ENCODE results near the gene BTD. TPM values are rescaled to one million over a fixed set of nuclear protein-coding genes. Genes with fewer than 3 reads are reported as not detected.

The BTD gene
- total and polyA plus RNA-seq, 2 donors (not counting 3 experiments of a cell fraction or from before 2014, with no cell fraction given): 20.3 to 32.2 TPM

DNA sequence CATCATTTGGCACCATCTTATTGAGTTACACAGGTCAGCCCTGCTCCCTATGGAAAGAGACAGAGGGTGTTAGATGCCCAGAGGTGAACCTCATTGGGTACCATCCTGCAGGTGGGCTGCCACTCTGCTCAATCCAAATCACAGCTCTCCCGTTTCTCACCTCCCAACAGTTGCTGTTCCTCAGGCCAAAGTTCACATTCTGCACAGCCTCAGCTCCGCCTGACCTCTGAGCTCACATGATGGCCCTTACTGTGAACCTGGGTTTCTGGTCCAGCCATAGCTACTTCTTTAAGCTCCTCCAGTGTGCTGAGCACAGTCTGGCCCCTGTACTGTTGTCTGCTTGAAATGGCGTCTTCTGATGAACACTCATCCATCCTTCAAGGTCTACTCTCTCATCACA is 47.8 kb downstream of the BTD start:
- H3K4me2 ChIP-seq (ENCODE audit: insufficient read depth, low read length): no peak overlapping the region
- no peak overlapping the region for H2AFZ ChIP-seq (ENCODE audit: low read depth, low read length)
- no peaks in the 10 kb centered on the region for H3K9me1 ChIP-seq (replicated peaks; ENCODE audit: control insufficient read depth, extremely low read depth, insufficient read depth, low read length)
- no peaks in the 10 kb centered on the region for H3K9me3 ChIP-seq (replicated peaks; ENCODE audit: control insufficient read depth, insufficient read depth, low read length)
- CTCF ChIA-PET: interaction anchor here (0.9 to 1.1 kb wide), 2 partner anchors 13 to 18 kb away, joined by 3 read pairs; no protein-coding TSS in a partner anchor
- H3K4me1 ChIP-seq (ENCODE audit: control insufficient read depth, extremely low read depth, insufficient read depth, low read length): peaks cover 44% of the 10 kb centered on the region
- H3K27ac ChIP-seq (ENCODE audit: insufficient read depth, low read depth, low read length): no peak overlapping the region
- POLR2A ChIA-PET: no interaction called here
- no peaks in the 10 kb centered on the region for H3K36me3 ChIP-seq (ENCODE audit: control insufficient read depth in 2 of 2, extremely low read depth in 1 of 2, insufficient read depth in 2 of 2, low read length in 2 of 2)
- intact Hi-C loops (cut with micrococcal nuclease) (no loop called here), dilution Hi-C loops (cut with MboI; ENCODE audit: extremely low pct_ligation_motif_present, low sequenced_read_pairs) (loop anchor here (25.0 kb wide), 1 partner anchor 413 kb away; no protein-coding TSS in a partner anchor)
- no peaks in the 10 kb centered on the region for H4K20me1 ChIP-seq (replicated peaks; ENCODE audit: control insufficient read depth, extremely low read depth, insufficient read depth, low read length)
- TF ChIP-seq EZH2 (IDR thresholded peaks at IDR 0.05; ENCODE audit: borderline replicate concordance, low read depth, low read length, severe bottlenecking): no peak
- TF ChIP-seq, protein P1, sequence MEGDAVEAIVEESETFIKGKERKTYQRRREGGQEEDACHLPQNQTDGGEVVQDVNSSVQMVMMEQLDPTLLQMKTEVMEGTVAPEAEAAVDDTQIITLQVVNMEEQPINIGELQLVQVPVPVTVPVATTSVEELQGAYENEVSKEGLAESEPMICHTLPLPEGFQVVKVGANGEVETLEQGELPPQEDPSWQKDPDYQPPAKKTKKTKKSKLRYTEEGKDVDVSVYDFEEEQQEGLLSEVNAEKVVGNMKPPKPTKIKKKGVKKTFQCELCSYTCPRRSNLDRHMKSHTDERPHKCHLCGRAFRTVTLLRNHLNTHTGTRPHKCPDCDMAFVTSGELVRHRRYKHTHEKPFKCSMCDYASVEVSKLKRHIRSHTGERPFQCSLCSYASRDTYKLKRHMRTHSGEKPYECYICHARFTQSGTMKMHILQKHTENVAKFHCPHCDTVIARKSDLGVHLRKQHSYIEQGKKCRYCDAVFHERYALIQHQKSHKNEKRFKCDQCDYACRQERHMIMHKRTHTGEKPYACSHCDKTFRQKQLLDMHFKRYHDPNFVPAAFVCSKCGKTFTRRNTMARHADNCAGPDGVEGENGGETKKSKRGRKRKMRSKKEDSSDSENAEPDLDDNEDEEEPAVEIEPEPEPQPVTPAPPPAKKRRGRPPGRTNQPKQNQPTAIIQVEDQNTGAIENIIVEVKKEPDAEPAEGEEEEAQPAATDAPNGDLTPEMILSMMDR (IDR thresholded peaks at IDR 0.05; ENCODE audit: extremely low read depth in 1 of 2, insufficient read depth in 1 of 2, low read depth in 1 of 2, low read length in 2 of 2): no peak
- TF ChIP-seq, protein P2, sequence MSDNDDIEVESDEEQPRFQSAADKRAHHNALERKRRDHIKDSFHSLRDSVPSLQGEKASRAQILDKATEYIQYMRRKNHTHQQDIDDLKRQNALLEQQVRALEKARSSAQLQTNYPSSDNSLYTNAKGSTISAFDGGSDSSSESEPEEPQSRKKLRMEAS (IDR thresholded peaks at IDR 0.05; ENCODE audit: insufficient read depth, insufficient read length): no peak
- no peak for TF ChIP-seq POLR2A (IDR thresholded peaks at IDR 0.05; ENCODE audit: low read depth, low read length)
- TF ChIP-seq FOS (IDR thresholded peaks at IDR 0.05; ENCODE audit: borderline replicate concordance, insufficient read depth, low read length): no peak
- TF ChIP-seq MYC (IDR thresholded peaks at IDR 0.05; ENCODE audit: low read depth, low read length): no peak
- TF ChIP-seq JUN (IDR thresholded peaks at IDR 0.05; ENCODE audit: borderline replicate concordance, insufficient read depth, insufficient read length, low read depth): no peak
- no peak for TF ChIP-seq GATA2 (IDR thresholded peaks at IDR 0.05; ENCODE audit: insufficient read depth, insufficient read length, low read depth, low read length)
- no peak for TF ChIP-seq POLR2AphosphoS5 (IDR thresholded peaks at IDR 0.05; ENCODE audit: insufficient read depth, low read depth, low read length)
- BruUV-seq (replicated peaks): no TSS peak
- DNase-seq (ENCODE audit: low read depth, low spot score) (no peak), FAIRE-seq (no peak)
- no peaks in the 10 kb centered on the region for H3K79me2 ChIP-seq (ENCODE audit: control insufficient read depth, insufficient read depth, low read length)
- H3K9ac ChIP-seq (replicated peaks; ENCODE audit: extremely low read depth, insufficient read depth, low read length): no peak overlapping the region
- H3K4me3 ChIP-seq (replicated peaks in 1 of 3; ENCODE audit: insufficient read depth in 1 of 3, low read depth in 1 of 3, low read length in 3 of 3): no peak overlapping the region
- no peaks in the 10 kb centered on the region for H3K27me3 ChIP-seq (ENCODE audit: control insufficient read depth in 2 of 2, insufficient read depth in 2 of 2, low read length in 2 of 2)

Measured in endothelial cell of umbilical vein (primary cell).